IPS-20b (cell line): Measurements from ENCODE around the gene MACROD2.

Experiments
- H3K27ac ChIP-seq: one replicate; pipeline ENCODE4 v1.5.1; 2013; ENCODE audit warnings: low read length
- H3K27me3 ChIP-seq: 2 replicates; pipeline ENCODE4 v1.6.1; 2013; ENCODE audit warnings: mild to moderate bottlenecking, low read length, inconsistent platforms; ENCODE audit not compliant: insufficient read depth
- H3K36me3 ChIP-seq: 2 replicates; pipeline ENCODE4 v1.6.1; 2013; ENCODE audit warnings: low read depth, mild to moderate bottlenecking, inconsistent platforms, low read length, moderate library complexity; ENCODE audit not compliant: insufficient read depth
- H3K4me1 ChIP-seq: 2 replicates; pipeline ENCODE4 v1.6.1; 2013; ENCODE audit warnings: mild to moderate bottlenecking, control low read depth, inconsistent platforms, low read length, moderate library complexity; ENCODE audit not compliant: insufficient read depth
- H3K4me3 ChIP-seq: 2 replicates; pipeline ENCODE4 v1.5.1; 2013; ENCODE audit warnings: mild to moderate bottlenecking, low read length, inconsistent platforms
- H3K9ac ChIP-seq: 2 replicates; pipeline ENCODE4 v1.6.1; 2013; ENCODE audit warnings: low read depth, mild to moderate bottlenecking, inconsistent platforms, low read length, moderate library complexity
- H3K9me3 ChIP-seq: 2 replicates; pipeline ENCODE4 v1.6.1; 2013; ENCODE audit warnings: mild to moderate bottlenecking, low read depth, low read length, inconsistent platforms; ENCODE audit not compliant: insufficient read depth

The MACROD2 gene

DNA sequence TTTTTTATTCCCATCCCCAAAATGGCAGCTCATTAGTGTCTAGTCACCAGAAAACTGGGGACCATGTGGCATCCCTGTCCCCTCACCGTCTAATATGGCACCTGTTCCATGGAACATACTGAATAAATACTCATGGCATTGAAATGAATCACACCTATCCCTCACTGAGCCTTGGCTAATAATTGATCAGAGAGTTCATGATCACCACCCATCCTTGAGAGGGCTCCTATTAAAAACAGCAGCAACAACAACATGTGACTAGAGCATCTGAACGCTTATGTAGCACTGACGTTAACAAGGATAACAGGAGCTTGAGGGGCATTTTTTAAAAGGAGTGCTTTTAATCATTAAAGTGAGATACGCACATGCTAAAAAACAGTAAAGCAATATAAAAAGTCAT lies 1453.7 kb downstream of the MACROD2 start:
- H3K27me3 ChIP-seq = no peaks in the 10 kb centered on the region
- no peak overlapping the region for H3K27ac ChIP-seq
- H3K36me3 ChIP-seq = no peaks in the 10 kb centered on the region
- no peak overlapping the region for H3K9ac ChIP-seq
- H3K4me1 ChIP-seq = peaks cover 6% of the 10 kb centered on the region; the same call in 1 of the 2 replicates
- H3K9me3 ChIP-seq = no peaks in the 10 kb centered on the region
- H3K4me3 ChIP-seq = no peak overlapping the region

DNA sequence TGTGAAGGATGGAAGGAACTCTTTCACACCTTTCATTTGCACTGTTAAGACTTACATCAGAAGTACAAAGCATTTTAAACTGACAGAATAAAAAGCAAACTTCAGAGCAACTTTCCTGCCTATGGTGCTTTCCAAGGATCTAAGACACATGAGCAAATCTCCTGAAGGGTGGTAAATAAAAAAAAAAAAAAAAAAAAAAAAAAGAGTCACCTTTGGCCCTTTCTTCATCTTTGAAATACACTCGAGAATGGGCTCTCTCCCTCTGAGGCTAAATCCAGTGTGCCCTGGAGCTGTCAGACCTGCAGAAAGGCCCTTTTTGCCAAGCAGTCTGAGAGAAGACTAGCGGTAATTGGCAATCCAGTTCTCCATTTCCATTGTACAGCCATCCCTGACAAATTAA lies 1455.9 kb downstream of the MACROD2 start:
- peaks cover 6% of the 10 kb centered on the region; the same call in 1 of the 2 replicates for H3K4me1 ChIP-seq
- no peaks in the 10 kb centered on the region for H3K9me3 ChIP-seq
- H3K27me3 ChIP-seq = no peaks in the 10 kb centered on the region

DNA sequence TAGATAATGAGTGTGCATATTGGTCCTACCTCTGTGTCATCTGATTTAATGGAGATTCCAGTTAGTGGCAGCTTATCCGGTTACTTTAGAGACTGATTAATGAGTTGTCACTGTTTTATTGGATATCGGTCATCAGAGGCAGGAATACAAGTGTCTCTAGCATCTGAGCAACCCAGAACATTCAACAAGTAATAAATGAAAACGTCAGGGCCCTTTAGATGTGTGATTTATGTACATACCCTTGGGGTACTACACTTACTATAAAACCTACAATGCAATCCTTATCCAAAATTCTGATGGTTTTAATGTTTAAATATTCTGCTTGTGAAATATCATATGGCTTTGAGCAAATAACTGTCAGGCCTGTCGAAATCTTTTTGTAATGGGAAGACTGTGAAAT lies 1460.0 kb downstream of the MACROD2 start:
- Histone ChIP-seq H3K27me3 (no peaks in the 10 kb centered on the region), H3K27ac (no peak overlapping the region), H3K4me1 (peaks cover 6% of the 10 kb centered on the region; the same call in 1 of the 2 replicates), H3K9me3 (no peaks in the 10 kb centered on the region), H3K9ac (no peak overlapping the region), H3K4me3 (no peak overlapping the region), H3K36me3 (no peaks in the 10 kb centered on the region)

More for the DNA sequence above, 1455.9 kb downstream of the MACROD2 start:
- Histone ChIP-seq H3K36me3 (no peaks in the 10 kb centered on the region), H3K4me3 (no peak overlapping the region), H3K9ac (no peak overlapping the region), H3K27ac (no peak overlapping the region)

DNA sequence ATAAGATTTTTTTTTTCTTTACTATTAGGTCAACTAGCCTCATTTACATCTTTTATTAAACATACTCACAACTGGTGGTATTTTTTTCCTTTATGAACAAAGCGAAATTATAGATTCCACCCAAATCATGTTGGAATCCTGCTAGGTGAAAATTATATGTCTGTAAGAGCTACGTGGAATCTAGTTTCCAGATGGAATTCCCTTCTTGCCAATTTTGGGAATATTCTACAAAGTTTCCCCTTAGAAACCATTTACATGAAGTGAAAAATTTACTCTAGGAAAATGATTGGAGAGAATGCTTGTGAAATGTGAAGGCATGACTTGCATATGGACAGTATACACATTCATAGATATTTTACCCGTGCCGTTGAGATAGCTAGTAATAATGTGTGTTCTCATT lies 1466.6 kb downstream of the MACROD2 start:
- Histone ChIP-seq H3K36me3 (no peaks in the 10 kb centered on the region), H3K27me3 (no peaks in the 10 kb centered on the region), H3K9ac (no peak overlapping the region), H3K4me3 (no peak overlapping the region), H3K27ac (no peak overlapping the region), H3K9me3 (no peaks in the 10 kb centered on the region), H3K4me1 (no peaks in the 10 kb centered on the region)

DNA sequence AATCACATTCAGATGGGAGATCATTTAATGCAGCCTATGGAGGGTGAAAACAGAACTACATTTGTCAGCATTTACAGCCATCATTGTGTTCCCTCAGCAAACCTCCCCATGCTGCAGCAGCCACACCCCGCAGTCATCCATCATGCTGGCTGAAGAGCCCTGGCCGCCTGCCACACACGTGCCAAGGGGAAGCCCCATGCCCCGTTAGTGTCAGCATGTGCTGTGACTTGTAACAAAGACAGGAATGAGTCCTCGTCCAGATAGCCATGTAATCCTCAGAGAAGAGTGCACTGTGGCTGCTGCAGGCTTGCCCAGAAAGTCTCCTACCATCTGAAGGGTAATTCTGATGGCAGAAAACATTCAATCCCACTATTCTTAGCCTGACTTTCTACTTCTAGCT lies 1480.2 kb downstream of the MACROD2 start:
- Histone ChIP-seq H3K4me1 (no peaks in the 10 kb centered on the region), H3K9ac (no peak overlapping the region), H3K27ac (no peak overlapping the region), H3K36me3 (no peaks in the 10 kb centered on the region), H3K27me3 (no peaks in the 10 kb centered on the region), H3K4me3 (no peak overlapping the region), H3K9me3 (no peaks in the 10 kb centered on the region)

DNA sequence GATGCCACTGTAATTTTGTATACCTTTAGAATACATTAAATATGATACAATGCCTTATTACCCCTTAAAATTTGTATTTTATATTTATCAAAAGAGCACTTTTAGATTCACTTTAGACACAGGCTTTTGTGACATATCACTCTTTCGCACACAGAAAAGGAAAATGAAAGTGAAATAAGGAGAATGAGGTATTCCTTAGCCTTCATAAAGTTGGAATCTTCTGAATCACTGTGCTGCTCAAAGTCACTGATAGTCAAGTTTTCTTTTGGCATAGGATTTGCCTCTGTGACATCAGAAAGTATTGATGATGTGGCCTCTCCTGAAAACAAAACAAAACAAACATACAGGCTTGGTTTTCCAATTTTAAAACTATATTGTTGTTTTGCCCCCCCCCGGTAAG lies 1480.9 kb downstream of the MACROD2 start:
- Histone ChIP-seq H3K9me3 (no peaks in the 10 kb centered on the region), H3K9ac (no peak overlapping the region), H3K36me3 (no peaks in the 10 kb centered on the region), H3K27me3 (no peaks in the 10 kb centered on the region), H3K4me3 (no peak overlapping the region), H3K4me1 (no peaks in the 10 kb centered on the region), H3K27ac (no peak overlapping the region)

DNA sequence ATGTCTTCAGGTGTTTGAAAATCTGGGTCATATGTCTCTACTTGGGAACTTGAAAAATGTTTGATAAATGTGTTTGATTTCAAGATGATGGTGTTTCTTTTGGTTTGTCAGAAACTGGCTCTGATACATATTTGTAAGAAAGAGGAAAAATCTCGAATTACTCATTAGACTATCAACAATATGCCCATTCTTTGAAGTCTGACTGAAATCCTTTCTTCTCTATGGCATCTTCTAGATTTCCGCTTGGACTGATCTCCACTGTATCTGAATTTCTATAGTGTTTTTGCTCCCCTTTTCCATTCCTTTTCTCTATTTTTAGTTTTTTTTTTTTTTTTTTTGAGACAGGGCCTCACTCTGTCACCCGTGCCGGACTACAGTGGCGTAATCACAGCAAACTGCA lies 1481.5 kb downstream of the MACROD2 start:
- Histone ChIP-seq H3K27me3 (no peaks in the 10 kb centered on the region), H3K27ac (no peak overlapping the region), H3K9ac (no peak overlapping the region), H3K4me3 (no peak overlapping the region), H3K9me3 (no peaks in the 10 kb centered on the region), H3K36me3 (no peaks in the 10 kb centered on the region), H3K4me1 (no peaks in the 10 kb centered on the region)

DNA sequence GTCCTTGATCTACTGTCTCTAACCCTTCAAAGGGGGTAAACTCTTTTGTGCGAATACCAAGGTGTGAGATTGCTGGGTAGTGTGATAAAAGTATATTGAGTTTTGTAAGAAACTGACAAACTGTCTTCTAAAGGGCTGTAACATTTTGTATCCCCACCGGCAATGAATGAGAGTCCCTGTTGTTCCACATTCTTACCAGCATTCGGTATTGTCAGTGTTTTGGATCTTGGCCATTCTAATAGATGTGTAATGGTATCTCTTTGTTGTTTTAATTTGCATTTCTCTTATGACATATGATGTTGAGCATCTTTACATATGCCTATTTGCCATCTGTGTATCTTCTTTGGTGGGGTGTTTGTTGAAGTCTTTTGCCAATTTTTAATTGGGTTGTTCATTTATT lies 1487.2 kb downstream of the MACROD2 start:
- H3K4me1 ChIP-seq = peaks cover 4% of the 10 kb centered on the region; the same call in 1 of the 2 replicates
- H3K27me3 ChIP-seq = no peaks in the 10 kb centered on the region

DNA sequence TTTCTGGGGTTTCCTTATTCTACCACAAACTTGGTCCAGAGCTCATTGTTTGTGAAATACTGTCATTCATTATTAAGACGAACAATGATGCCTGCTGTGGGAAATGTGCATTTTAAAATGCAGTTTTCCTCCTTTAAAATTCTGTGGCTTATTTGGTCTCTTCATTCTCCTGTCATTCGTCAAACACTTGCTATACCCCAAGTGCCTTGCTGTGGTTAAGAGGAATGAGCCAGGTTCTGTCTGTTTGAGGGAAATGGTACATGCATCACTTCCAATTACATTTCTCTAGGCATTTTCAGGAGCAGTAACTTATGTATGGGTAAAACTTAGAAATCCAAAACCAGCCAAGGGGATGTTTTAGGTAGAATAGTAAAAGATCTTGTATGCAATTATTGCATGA lies 1490.2 kb downstream of the MACROD2 start:
- H3K27ac ChIP-seq = no peak overlapping the region
- H3K9me3 ChIP-seq = no peaks in the 10 kb centered on the region
- H3K27me3 ChIP-seq = no peaks in the 10 kb centered on the region
- no peaks in the 10 kb centered on the region for H3K36me3 ChIP-seq
- H3K4me1 ChIP-seq = peaks cover 4% of the 10 kb centered on the region; the same call in 1 of the 2 replicates
- no peak overlapping the region for H3K9ac ChIP-seq
- no peak overlapping the region for H3K4me3 ChIP-seq

More for the DNA sequence above, 1487.2 kb downstream of the MACROD2 start:
- H3K36me3 ChIP-seq = no peaks in the 10 kb centered on the region
- H3K9me3 ChIP-seq = no peaks in the 10 kb centered on the region
- H3K4me3 ChIP-seq = no peak overlapping the region
- H3K27ac ChIP-seq = no peak overlapping the region
- H3K9ac ChIP-seq = no peak overlapping the region

DNA sequence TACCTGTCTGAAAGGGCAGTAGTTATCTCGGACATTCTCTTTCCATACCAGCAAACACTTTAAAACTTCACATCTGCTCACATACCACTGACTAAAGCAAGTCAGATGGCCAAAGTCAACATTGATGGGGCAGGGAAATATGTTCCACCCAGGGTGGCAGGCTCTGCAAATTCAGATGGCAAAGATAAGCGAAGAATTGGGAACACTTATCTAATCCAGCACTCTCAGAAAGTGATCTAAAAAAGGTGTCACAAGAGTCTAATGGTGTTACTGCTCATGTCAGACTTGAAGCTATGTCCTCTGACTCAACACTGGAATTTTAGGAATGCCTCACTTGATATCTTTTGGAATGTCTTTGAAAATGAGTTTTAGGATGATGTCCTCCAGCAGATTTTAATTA lies 1491.7 kb downstream of the MACROD2 start:
- Histone ChIP-seq H3K36me3 (no peaks in the 10 kb centered on the region), H3K27ac (no peak overlapping the region), H3K27me3 (no peaks in the 10 kb centered on the region), H3K9ac (no peak overlapping the region), H3K4me3 (no peak overlapping the region), H3K4me1 (peaks cover 4% of the 10 kb centered on the region; the same call in 1 of the 2 replicates), H3K9me3 (no peaks in the 10 kb centered on the region)

DNA sequence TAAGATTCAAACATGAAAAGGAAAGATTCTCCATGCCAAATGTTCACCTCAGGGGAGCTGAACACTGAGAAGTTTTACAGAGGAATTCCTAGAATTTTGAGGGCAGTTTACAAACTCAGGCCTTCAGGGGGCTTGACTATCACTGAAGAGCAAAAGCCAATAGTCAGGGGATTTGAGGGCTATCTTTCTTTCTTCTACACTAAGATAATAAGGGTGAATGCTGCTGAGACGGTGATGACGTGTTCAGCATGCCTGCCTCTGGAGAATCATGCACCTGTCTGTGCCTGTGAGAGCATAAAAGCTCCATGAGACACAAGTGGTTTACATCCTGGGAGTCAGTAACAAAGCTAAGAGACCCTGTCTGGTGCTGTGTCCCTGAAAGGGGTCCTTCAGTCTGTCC lies 1492.4 kb downstream of the MACROD2 start:
- Histone ChIP-seq H3K9ac (no peak overlapping the region), H3K4me1 (peaks cover 4% of the 10 kb centered on the region; the same call in 1 of the 2 replicates), H3K4me3 (no peak overlapping the region), H3K36me3 (no peaks in the 10 kb centered on the region), H3K9me3 (no peaks in the 10 kb centered on the region), H3K27ac (no peak overlapping the region), H3K27me3 (no peaks in the 10 kb centered on the region)

DNA sequence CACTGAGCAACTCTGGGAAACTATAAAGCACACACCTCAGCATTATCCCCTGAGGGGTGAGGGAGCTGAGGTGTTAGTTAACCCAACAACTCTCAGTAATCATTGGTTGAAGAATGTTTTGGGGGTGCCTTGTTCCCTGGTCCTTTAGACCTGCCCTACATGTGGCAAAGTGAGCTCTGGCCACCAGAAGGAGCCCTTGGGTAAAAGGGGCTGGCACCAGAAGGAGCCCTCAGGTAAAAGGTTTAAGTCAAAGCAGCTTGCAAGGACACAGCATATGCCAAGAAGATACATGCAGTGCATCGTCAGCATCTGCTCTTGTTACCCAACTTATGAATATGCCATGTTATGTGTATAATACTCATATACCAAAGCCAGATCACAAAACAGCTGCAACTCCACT lies 1496.3 kb downstream of the MACROD2 start:
- H3K9ac ChIP-seq = no peak overlapping the region
- H3K27me3 ChIP-seq = no peaks in the 10 kb centered on the region
- H3K27ac ChIP-seq = no peak overlapping the region
- no peaks in the 10 kb centered on the region for H3K36me3 ChIP-seq
- no peak overlapping the region for H3K4me3 ChIP-seq
- no peaks in the 10 kb centered on the region for H3K9me3 ChIP-seq
- H3K4me1 ChIP-seq = peaks cover 9% of the 10 kb centered on the region; the same call in 1 of the 2 replicates
